BLaER1 treated with 17β-estradiol and CSF1 and Interleukin-3, amounts not matched to agents 10 nM and 100 nM (cell line): ENCODE data around the gene KCNV2.

Experiments used
- H3K27ac ChIP-seq, 11 experiments: shearing (Covaris generic); formaldehyde crosslinking; 2 replicates each; pipeline ENCODE4 v1.8.1; 2022
- H3K27me3 ChIP-seq, 11 experiments: shearing (Covaris generic); formaldehyde crosslinking; 2 replicates each; pipeline ENCODE4 v1.8.1; 2022
- H3K36me3 ChIP-seq, 11 experiments: shearing (Covaris generic); formaldehyde crosslinking; 2 replicates each; pipeline ENCODE4 v1.8.1; 2022
- H3K4me1 ChIP-seq, 10 experiments: shearing (Covaris generic); formaldehyde crosslinking; 2 replicates each; pipeline ENCODE4 v1.8.1; 2022
- H3K4me2 ChIP-seq, 11 experiments: shearing (Covaris generic); formaldehyde crosslinking; 2 replicates each; pipeline ENCODE4 v1.8.1; 2022
- H3K4me3 ChIP-seq, 10 experiments: shearing (Covaris generic); formaldehyde crosslinking; 2 replicates each; pipeline ENCODE4 v1.8.1; 2022
- H3K9ac ChIP-seq, 11 experiments: shearing (Covaris generic); formaldehyde crosslinking; 2 replicates each; pipeline ENCODE4 v1.8.1; 2022
- H3K9me3 ChIP-seq, 11 experiments: shearing (Covaris generic); formaldehyde crosslinking; replicated peaks in 1 of 11; 2 replicates each; pipeline ENCODE4 v1.8.1; 2022
- H4K20me1 ChIP-seq, 11 experiments: shearing (Covaris generic); formaldehyde crosslinking; 2 replicates each; pipeline ENCODE4 v1.8.1; 2022
- Cebpa-rat ChIP-seq, 11 experiments: shearing (Covaris generic); IDR thresholded peaks; 2 replicates each; pipeline ENCODE4 v1.8.1; 2022

The KCNV2 gene

DNA sequence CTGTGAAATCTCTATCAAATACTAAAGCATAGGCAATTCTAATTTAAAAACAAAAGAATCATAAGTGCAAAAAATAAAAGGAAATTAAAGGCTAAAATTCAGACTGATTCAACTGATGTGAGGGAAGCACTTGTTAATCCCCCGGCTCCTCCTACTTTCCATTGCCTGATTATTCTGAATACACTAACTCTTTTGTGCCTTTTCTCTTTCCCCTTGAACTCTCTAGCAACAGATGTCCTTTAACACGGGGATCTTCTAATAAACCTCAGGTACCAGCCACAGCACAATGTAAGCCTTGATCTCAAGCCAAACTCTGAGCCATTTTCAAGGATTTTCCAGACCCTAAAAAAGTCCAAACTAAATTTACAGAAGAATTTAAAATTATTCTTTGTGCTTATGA, 61.5 kb downstream of the KCNV2 start:
- Histone ChIP-seq H3K9me3 (peaks cover 57 to 73% (median 65%) of the 10 kb centered on the region in 11 experiments), H3K4me3 (no peak overlapping the region), H3K27ac (no peak overlapping the region), H3K4me2 (no peak overlapping the region), H3K27me3 (no peaks in the 10 kb centered on the region), H3K4me1 (no peaks in the 10 kb centered on the region), H4K20me1 (no peaks in the 10 kb centered on the region), H3K9ac (no peak overlapping the region), H3K36me3 (peaks cover 98 to 100% (median 100%) of the 10 kb centered on the region in 11 experiments)
- TF ChIP-seq Cebpa-rat (IDR thresholded peaks at IDR 0.05), result no peak
